ENCODE results near the gene MYRIP.

MYRIP gene

DNA sequence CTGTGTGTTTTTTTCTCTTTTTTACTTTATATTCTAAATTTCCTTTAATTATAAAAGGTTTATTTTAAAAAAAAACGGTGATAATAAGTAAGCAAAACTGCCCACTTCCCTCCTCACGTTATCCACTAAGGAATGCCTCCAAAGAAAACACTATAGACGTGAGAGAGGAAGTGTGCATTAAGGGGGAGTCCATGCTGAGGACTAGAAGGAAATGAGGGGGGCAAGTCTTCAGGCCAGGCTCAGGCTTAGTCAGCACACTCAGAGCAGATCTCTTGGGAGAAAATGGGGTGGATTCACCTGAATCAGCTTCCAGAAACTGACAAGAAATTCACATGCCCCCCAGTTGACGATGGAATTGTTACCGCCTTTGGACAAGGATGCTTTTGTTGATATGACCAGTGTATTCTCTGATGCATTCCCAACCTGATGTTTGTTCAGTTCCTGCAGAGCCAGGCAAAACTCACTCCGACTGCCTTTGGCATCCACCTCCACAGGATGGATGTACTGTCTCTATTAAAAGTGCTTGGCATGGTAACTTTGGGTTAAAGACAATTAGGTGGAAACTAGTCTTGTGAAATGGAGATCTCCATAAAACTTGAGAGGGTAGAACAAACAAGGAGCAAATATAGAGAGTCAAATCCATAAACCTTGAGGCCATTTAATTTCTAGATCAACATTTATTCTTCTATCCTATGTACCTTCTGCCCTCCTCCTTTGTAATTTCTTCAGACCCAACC, 167.8 kb downstream of the MYRIP start:
- Histone ChIP-seq H3K79me2 (no peaks in the 10 kb centered on the region), H3K36me3 (ENCODE audit: control insufficient read depth, insufficient read depth, low read length) (no peaks in the 10 kb centered on the region), H2AFZ (no peak overlapping the region), H3K27me3 (ENCODE audit: control insufficient read depth, insufficient read depth, low read length) (no peaks in the 10 kb centered on the region), H3K9me3 (ENCODE audit: control insufficient read depth, low read length) (no peaks in the 10 kb centered on the region), H3K4me2 (ENCODE audit: low read length) (no peak overlapping the region), H3K27ac (no peak overlapping the region), H3K9ac (no peak overlapping the region), H3K4me3 (ENCODE audit: low read depth, low read length) (no peak overlapping the region), H3K4me1 (no peaks in the 10 kb centered on the region)
- TF ChIP-seq, protein P1, sequence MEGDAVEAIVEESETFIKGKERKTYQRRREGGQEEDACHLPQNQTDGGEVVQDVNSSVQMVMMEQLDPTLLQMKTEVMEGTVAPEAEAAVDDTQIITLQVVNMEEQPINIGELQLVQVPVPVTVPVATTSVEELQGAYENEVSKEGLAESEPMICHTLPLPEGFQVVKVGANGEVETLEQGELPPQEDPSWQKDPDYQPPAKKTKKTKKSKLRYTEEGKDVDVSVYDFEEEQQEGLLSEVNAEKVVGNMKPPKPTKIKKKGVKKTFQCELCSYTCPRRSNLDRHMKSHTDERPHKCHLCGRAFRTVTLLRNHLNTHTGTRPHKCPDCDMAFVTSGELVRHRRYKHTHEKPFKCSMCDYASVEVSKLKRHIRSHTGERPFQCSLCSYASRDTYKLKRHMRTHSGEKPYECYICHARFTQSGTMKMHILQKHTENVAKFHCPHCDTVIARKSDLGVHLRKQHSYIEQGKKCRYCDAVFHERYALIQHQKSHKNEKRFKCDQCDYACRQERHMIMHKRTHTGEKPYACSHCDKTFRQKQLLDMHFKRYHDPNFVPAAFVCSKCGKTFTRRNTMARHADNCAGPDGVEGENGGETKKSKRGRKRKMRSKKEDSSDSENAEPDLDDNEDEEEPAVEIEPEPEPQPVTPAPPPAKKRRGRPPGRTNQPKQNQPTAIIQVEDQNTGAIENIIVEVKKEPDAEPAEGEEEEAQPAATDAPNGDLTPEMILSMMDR (IDR thresholded peaks at IDR 0.05) = no peak

- H3K79me2 ChIP-seq = no peaks in the 10 kb centered on the region
- TF ChIP-seq, protein P1 (IDR thresholded peaks at IDR 0.05) = no peak
- no peaks in the 10 kb centered on the region for H3K27me3 ChIP-seq (ENCODE audit: control insufficient read depth, insufficient read depth, low read length)
- H3K4me2 ChIP-seq (ENCODE audit: low read length) = no peak overlapping the region
- H3K9me3 ChIP-seq (ENCODE audit: control insufficient read depth, low read length) = no peaks in the 10 kb centered on the region
- no peaks in the 10 kb centered on the region for H3K36me3 ChIP-seq (ENCODE audit: control insufficient read depth, insufficient read depth, low read length)
- no peak overlapping the region for H3K27ac ChIP-seq
- H3K4me1 ChIP-seq = no peaks in the 10 kb centered on the region
- no peak overlapping the region for H3K9ac ChIP-seq
- H2AFZ ChIP-seq = no peak overlapping the region
- no peak overlapping the region for H3K4me3 ChIP-seq (ENCODE audit: low read depth, low read length)
Observed at GRCh38 chr3:39978308-39978707, 168.9 kb downstream of the MYRIP start.

DNA sequence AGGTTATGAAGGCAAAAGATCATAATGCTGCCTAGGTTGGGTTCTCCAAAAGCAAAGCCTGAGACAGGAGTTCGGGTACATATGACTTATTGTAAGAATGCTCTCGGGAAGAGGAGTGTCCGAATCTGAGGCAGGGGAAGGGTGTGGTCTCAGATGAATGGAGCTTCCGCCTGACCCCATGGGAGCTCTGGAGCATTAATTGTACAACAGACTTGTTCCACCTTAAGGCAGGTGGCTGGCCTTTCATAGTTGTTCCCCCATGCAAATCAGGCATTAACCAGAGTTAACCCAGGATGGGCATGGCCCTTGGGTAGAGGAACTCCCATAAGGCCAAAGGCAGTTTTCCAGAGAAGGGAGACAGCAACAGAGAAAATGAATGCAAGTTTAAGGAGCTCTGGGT, 170.6 kb downstream of the MYRIP start:
- Histone ChIP-seq H3K36me3 (ENCODE audit: control insufficient read depth, insufficient read depth, low read length) (no peaks in the 10 kb centered on the region), H3K9me3 (ENCODE audit: control insufficient read depth, low read length) (no peaks in the 10 kb centered on the region), H3K27me3 (ENCODE audit: control insufficient read depth, insufficient read depth, low read length) (no peaks in the 10 kb centered on the region), H2AFZ (no peak overlapping the region), H3K4me3 (ENCODE audit: low read depth, low read length) (no peak overlapping the region), H3K79me2 (no peaks in the 10 kb centered on the region), H3K4me2 (ENCODE audit: low read length) (no peak overlapping the region), H3K27ac (no peak overlapping the region), H3K9ac (no peak overlapping the region), H3K4me1 (no peaks in the 10 kb centered on the region)
- TF ChIP-seq, protein P1 (IDR thresholded peaks at IDR 0.05) = no peak

- H3K4me2 ChIP-seq (ENCODE audit: low read length) = no peak overlapping the region
- no peaks in the 10 kb centered on the region for H3K9me3 ChIP-seq (ENCODE audit: control insufficient read depth, low read length)
- no peaks in the 10 kb centered on the region for H3K27me3 ChIP-seq (ENCODE audit: control insufficient read depth, insufficient read depth, low read length)
- H3K9ac ChIP-seq = no peak overlapping the region
- H3K4me3 ChIP-seq (ENCODE audit: low read depth, low read length) = no peak overlapping the region
- no peaks in the 10 kb centered on the region for H3K79me2 ChIP-seq
- H3K4me1 ChIP-seq = no peaks in the 10 kb centered on the region
- no peak overlapping the region for H3K27ac ChIP-seq
- no peaks in the 10 kb centered on the region for H3K36me3 ChIP-seq (ENCODE audit: control insufficient read depth, insufficient read depth, low read length)
- no peak overlapping the region for H2AFZ ChIP-seq
- TF ChIP-seq, protein P1 (IDR thresholded peaks at IDR 0.05) = no peak
Observed at GRCh38 chr3:39980781-39981180, 171.4 kb downstream of the MYRIP start.
